Coronary artery (tissue), 2 donors: ENCODE data around the gene FBXL2.

Source experiments
- DNase-seq: peaks from one replicate; pipeline ENCODE4 v3.0.0-alpha.2; 2017; ENCODE audit warnings: low spot score
- H3K27ac ChIP-seq, 2 donors: fragments of 200-600 bp; sonication (generic); one replicate each; pipeline ENCODE4 v1.5.1; 2016 to 2019
- H3K4me3 ChIP-seq: fragments of 200-600 bp; sonication (generic); 2 replicates; pipeline ENCODE4 v1.5.1; 2016; ENCODE audit warnings: mild to moderate bottlenecking, moderate library complexity
- CTCF ChIP-seq: fragments of 200-600 bp; sonication (generic); IDR thresholded peaks from one replicate; pipeline ENCODE4 v1.5.1; 2019; ENCODE audit warnings: antibody characterized with exemption

Gene FBXL2

DNA sequence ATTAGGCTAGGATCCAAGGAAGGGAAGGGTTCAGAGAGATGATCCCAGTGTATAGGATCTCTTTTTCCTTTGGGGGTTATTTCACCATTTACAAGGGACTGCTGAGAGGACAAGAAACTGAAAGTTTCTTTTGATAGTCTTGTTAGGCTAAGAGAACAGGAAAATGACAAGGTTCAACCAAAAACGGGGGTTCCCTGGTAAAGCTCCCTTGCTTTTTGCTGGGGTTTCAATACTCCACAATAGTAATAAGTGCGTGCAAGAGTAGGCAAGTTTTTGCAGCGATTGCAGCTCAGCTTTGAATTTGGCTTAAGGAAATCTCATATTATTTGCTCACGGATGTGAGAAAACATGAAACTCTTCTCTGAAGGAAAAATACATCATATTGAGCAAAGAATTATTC, 39.8 kb upstream of the FBXL2 start:
- no peak for TF ChIP-seq CTCF
- no peak overlapping the region for H3K4me3 ChIP-seq
- no peak for DNase-seq
- no peak overlapping the region for H3K27ac ChIP-seq

DNA sequence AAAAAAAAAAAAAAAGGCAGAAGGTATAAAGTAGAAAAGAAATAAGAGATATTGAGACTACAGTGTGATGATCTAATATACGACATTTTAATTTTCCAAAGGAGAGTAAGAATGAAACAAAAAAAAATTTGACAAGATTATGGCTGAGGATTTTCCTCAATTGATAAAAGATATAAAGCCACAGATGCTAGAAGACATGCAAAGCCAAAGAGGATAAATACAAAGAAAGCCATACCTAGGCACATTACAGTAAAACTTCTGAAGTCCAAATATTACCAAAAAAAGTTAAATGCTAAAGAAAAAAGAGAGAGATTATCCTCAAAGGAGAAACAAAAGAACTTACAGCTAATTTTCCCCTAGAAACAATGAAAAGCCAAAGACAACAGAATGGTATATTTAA, 38.3 kb upstream of the FBXL2 start:
- no peak for TF ChIP-seq CTCF
- no peak overlapping the region for H3K4me3 ChIP-seq
- DNase-seq = no peak
- H3K27ac ChIP-seq = no peak overlapping the region

GRCh38 chr3:33240261-33240660, 37.0 kb upstream of the FBXL2 start:
- no peak for DNase-seq
- Histone ChIP-seq H3K4me3 (no peak overlapping the region), H3K27ac (no peak overlapping the region)
- no peak for TF ChIP-seq CTCF

DNA sequence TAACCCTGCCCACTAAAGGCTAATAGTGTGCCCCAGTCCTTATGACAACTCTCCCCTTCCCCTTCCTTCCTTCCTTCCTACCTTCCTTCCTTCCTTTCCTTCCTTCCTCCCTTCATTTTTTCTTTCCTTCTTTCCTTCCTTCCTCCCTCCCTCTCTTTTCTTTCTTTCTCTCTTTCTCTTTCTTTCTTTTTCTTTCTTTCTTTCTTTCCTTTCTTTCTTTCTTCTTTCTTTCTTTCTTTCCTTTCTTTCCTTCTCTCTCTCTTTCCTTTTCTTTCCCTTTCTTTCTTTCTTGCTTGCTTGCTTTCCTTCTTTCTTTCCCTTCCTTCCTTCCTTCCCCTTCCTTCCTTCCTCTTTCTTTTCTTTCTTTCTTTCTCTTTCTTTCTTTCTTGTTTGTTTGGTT, 30.5 kb upstream of the FBXL2 start:
- Histone ChIP-seq H3K27ac (no peak overlapping the region), H3K4me3 (no peak overlapping the region)
- no peak for DNase-seq
- no peak for TF ChIP-seq CTCF

DNA sequence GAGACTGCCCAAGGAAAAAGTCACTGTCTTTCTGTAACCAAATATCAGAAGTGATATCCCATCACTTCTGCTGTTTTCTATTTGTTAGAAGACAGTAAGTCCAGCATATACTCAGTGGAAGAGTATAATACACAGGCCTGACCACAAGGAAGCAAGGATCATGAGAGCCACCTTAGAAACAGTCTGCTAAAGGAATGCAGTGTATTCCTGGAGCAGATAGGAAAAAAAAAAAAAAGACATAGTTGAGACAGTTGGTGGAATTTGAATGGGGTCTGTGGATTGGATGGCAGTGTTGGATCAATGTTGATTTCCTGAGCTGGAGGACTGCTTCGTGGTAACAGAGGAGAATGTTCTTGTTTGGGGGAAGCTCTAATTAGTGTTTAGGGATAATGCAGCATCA, 26.5 kb upstream of the FBXL2 start:
- no peak overlapping the region for H3K4me3 ChIP-seq
- TF ChIP-seq CTCF = no peak
- no peak for DNase-seq

GRCh38 chr3:33256249-33256648, 21.0 kb upstream of the FBXL2 start:
- Histone ChIP-seq H3K27ac (no peak overlapping the region), H3K4me3 (no peak overlapping the region)
- DNase-seq = no peak
- no peak for TF ChIP-seq CTCF

More for the DNA sequence above, 26.5 kb upstream of the FBXL2 start:
- no peak overlapping the region for H3K27ac ChIP-seq

DNA sequence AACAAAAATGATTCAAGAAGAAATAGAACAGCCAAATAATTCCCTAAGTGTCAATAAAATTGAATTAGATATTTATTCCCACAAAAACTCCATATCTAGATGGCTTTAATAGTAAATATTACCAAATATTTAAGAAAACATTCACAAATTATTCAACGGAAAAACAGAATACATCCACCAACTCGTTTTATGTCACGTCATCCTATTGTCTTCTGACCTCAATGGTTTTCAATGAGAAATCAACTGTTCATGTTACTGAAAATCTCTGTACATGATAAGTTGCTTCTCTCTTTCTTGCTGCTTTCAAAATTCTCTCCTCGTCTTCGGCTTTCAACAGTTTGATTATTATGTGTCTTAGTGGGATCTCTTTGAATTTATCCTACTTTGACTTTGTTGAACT, 17.1 kb upstream of the FBXL2 start:
- no peak for DNase-seq
- H3K27ac ChIP-seq = no peak overlapping the region
- no peak overlapping the region for H3K4me3 ChIP-seq
- no peak for TF ChIP-seq CTCF
